GM18499 (cell line): Measurements from ENCODE around the gene TECTA.

ENCODE experiments used
- ATAC-seq: cut with Tn5 transposase; IDR thresholded peaks from one replicate; pipeline ENCODE4 v1.9.1; 2021; ENCODE audit warnings: moderate number of reproducible peaks; ENCODE audit not compliant: insufficient read depth, unreplicated experiment

The TECTA gene, protein sequence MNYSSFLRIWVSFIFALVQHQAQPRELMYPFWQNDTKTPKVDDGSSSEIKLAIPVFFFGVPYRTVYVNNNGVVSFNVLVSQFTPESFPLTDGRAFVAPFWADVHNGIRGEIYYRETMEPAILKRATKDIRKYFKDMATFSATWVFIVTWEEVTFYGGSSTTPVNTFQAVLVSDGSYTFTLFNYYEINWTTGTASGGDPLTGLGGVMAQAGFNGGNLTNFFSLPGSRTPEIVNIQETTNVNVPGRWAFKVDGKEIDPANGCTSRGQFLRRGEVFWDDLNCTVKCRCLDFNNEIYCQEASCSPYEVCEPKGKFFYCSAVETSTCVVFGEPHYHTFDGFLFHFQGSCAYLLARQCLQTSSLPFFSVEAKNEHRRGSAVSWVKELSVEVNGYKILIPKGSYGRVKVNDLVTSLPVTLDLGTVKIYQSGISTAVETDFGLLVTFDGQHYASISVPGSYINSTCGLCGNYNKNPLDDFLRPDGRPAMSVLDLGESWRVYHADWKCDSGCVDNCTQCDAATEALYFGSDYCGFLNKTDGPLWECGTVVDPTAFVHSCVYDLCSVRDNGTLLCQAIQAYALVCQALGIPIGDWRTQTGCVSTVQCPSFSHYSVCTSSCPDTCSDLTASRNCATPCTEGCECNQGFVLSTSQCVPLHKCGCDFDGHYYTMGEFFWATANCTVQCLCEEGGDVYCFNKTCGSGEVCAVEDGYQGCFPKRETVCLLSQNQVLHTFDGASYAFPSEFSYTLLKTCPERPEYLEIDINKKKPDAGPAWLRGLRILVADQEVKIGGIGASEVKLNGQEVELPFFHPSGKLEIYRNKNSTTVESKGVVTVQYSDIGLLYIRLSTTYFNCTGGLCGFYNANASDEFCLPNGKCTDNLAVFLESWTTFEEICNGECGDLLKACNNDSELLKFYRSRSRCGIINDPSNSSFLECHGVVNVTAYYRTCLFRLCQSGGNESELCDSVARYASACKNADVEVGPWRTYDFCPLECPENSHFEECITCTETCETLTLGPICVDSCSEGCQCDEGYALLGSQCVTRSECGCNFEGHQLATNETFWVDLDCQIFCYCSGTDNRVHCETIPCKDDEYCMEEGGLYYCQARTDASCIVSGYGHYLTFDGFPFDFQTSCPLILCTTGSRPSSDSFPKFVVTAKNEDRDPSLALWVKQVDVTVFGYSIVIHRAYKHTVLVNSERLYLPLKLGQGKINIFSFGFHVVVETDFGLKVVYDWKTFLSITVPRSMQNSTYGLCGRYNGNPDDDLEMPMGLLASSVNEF (N-terminal part only)

DNA sequence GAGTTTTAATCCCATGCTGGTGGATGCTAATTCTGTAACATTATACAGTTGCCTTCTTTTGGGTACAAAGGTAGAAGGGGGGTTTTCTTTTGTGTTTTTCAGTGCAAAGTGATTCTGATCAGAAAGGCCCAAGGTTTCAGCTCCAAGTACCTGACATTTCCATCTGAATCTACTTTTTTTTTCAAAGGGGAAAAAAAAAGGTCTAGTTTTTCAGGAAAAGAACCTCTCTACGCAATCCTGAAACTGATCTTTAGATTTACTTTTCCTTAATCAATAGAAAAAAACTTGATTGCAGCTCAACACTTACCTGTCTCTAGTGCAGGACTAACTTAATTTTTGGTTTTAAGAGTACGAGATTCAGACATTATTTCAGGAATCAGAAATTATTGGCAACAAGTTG, at the start of gene TECTA:
Gene TECTA (plus strand): TSS at position 301 of the 400 bp plus-strand sequence. CDS start 1,423 bp downstream, outside the sequence.
- no peak for ATAC-seq

GRCh38 chr11:121053244-121053643, 47.8 kb upstream of the TECTA start:
- no peak for ATAC-seq

GRCh38 chr11:121054266-121054665, 46.8 kb upstream of the TECTA start:
- no peak for ATAC-seq

GRCh38 chr11:121055076-121055475, 46.0 kb upstream of the TECTA start:
- no peak for ATAC-seq

- ATAC-seq = no peak
Observed at GRCh38 chr11:121057922-121058321, 43.1 kb upstream of the TECTA start.

- no peak for ATAC-seq
Observed at GRCh38 chr11:121058941-121059340, 42.1 kb upstream of the TECTA start.

- ATAC-seq = peak; percentile 91
Observed at GRCh38 chr11:121059605-121060004, 41.4 kb upstream of the TECTA start.

DNA sequence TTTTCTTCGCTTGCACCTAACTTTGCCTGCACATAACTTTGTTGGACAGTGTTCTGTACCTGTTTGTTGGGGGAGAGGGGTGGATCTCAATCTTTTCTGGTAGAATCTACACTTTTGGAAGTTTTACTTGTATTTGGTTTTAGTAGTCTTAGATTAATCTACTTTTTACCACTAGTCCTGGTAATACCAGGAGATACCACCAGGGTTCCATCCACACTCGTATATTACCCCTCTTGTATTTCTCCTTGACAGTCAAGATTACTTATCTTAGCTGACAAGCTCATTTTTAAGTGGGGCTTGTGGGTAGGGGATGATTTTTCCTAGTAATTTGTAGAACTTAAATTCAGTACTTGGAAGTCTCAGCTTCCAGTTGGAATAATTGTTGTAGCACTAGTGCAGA, 37.3 kb upstream of the TECTA start:
- ATAC-seq = no peak

DNA sequence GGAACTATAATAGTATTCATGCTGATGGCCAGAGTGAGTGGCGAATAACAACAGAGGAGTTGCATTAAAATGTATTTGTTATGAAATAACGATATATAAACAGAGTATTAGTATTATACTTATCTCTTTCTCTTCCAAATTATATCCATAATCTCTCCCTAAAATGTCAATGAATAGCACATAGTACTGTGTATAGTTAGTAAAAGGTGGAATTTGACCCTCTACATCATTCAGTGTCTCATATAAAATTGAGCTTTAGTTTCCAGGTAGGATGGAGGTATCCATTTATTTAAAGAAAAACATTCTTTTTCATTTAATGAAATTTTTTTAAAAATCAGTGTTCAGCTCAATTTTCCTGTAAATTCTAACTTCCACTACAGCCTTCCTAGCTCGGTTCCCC, 34.4 kb upstream of the TECTA start:
- ATAC-seq = no peak

- ATAC-seq = no peak
Observed at GRCh38 chr11:121067026-121067425, 34.0 kb upstream of the TECTA start.

DNA sequence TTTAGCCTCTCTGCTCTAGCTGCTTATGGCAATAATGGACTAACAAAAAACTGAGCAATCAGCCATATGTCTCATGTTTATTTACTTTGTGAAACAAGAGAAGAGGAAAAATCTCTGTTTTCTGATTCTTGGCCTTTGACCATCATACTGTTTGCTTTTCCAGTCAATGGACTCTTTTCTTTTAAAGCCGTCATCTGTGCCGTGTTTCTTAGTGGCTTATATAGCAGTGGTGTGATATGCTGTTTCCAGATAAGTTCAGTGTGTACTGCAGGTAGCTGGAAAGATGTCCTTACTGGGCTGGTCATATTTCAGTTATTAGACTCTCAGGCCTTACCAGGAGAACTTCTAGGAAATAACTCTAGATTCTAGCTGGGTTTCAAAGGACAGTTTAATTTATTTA, 33.6 kb upstream of the TECTA start:
- ATAC-seq = no peak

DNA sequence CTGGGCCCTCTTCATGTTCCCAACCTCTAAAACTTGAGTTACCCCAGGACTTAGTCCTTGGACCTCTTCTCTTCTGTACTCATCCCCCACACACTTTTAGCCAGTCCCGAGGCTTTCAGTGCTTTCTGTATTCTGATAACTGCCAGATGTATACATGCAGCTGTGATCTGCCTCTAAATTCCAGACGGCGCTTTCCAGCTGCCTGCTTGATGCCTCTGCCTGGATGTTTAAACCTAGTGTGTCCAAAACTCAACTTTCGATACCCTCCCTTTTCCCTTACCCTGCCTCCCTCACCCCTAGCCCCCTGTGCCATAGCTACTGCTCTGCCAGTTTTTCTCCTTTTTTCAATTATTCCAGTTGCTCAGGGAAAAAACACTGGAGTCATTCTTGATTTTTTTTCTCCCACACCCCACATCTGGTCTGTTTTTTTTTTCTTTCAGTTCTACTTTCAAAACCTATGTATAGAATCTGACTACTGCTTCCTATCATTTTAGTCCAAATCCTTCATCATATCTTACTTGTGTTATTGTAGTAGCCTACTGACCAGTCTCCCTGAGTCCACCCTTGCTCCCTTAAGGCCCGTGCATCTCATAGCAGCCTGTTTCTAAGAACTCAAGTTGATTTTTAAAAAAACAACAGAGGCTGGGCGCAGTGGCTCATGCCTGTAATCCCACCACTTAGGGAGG, 32.9 kb upstream of the TECTA start:
- no peak for ATAC-seq

- ATAC-seq = no peak
Observed at GRCh38 chr11:121068787-121069186, 32.3 kb upstream of the TECTA start.

DNA sequence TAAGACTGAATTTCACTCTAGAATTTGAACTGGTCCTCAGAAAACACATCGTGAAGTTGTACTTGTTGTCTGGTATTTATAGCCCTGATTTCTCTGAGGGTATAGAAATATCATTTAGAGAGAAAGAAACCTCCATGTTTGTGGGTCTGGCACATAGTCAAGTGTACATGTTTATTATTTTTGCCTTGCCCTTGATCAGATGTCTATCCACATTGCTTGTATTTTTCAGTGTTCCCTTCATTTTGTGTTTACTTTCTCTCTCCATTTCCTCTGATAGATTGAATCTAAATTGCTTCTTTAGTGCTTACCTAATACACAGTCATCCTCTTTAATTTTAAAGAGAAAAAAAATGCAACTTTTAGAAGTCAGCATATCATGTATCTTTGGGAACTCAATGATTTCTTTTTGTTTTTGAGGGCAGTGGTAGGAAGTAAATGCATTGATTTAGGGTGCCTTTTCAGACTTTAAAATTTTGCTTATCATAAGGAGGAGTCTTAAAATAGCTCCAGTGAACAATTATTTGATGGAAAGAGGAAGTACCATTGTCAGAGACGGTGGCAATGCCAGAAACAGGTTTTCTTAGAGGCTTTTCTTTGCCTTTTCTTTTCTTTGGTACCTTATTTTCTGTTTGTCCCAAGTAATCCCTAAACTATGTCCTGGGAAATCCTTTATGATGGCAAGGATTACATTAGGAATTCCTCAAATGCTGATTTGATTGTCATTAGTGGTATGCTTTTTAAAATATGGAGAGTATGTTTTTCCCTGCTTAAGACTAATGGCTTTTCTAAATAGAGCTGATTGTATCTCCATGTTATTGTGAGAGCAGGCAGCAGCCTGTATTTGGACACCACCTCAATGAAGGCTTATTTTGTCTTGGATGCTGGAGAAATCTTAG, 29.8 kb upstream of the TECTA start:
- no peak for ATAC-seq

DNA sequence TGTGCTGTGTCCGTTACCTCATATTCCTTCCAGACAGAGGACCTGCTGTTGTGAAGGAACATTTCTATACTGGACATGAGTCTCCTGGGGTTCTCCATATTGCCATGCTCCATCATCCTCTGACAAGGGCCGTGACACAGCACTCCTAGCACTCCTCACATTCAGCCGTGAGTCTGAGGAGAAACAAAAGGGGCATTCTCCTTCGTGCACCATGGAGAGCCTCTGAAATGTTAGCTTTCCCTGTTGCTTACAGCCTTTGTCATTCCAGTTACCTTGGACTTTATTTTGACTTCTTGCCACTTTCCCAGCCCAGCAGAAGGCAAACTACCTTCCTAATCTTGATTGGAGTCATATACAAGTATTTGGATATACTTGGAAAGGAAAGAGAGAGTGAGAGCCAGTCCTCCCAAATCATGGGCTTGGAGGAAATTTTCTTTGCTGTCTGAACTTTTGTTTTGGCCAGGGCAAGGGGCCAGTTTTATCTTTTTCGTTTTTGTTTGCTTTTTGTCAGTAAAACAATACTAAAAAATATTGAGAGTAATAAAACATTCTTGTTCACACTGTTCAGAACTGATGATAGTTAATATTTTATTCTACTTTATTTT, 29.1 kb upstream of the TECTA start:
- no peak for ATAC-seq

DNA sequence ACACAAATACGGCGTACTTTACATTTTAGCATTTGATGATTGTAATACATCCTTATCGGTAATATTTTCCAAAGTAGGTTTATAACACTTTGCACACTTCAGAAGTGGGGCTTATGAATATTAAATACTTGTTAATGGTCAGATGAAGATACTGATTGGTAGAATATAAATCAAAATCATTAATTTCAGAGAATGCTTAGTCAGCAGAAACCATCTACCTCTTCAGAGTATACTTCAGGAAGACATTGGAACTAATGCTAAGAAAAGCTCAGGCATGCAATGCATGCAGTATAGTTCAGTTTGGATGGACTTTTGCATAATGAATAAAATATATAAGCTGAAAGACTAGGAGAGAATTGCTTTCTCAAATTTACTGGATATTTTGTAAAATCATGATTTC, 19.7 kb upstream of the TECTA start:
- no peak for ATAC-seq

DNA sequence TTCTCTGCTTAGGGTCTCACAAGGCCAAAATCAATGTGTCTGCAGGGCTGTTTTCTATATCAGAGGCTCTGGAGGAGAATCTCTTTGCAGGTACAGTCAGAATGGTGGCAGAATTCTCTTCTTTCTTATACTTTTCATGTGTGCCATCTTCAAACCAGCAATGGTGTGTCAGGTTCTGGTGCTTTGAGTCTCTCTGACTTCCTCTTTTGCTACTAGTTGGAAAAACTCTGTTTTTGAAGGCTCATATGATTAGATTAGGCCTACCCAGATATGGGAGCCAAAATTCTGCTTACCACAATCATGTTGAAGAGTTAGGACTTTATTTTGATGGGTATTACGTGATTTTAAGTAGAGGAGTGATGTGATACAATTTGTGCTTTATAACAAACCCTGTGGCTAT, 18.8 kb upstream of the TECTA start:
- no peak for ATAC-seq

DNA sequence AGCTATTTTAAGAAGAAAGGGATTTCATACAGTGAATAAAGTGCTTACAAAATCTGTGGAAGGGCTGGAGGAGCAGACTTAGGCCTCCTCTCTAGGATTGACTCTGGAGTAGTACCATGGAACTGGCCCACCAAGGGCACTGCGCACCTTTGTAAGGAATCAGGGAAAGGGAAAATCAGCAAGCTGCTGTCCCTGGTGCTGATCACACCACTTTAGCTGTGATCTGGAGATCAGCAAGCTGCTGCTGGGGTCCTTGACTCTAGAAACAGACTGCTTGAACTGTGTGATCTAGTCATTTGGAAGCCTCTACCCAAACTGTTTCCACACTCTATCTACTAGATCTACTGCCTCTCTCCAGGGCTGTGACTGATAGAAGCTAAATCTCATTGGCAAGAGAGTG, 18.4 kb upstream of the TECTA start:
- ATAC-seq = no peak

DNA sequence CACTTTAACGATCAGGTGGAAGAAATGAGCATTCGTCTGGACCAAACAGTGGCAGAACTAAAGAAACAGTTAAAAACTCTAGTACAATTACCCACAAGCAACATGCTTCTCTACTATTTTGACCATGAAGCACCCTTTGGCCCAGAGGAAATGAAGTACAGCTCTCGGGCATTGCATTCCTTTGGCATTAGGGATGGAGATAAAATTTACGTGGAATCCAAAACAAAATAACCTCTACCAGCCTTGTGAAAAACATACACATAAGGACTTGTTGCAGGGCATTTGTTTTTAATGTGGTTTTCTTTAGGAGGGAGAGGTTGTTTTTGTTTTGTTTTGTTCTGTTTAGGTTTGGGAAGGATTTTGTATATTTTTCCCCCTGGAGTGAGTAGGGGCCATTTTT, 14.2 kb upstream of the TECTA start:
- ATAC-seq = no peak
